Activated CD4-positive, alpha-beta memory T cell treated with anti-CD3 and anti-CD28 coated beads for 36 hours (primary cell): Measurements from ENCODE around the gene LAS1L. TPM values are rescaled to one million over a fixed set of nuclear protein-coding genes. Genes with fewer than 3 reads are reported as not detected.
A peak's percentile ranks its signal among the peaks of the same experiment; 100 is the strongest.
"Not testable (repeated sequence)": the region's sequence is repeated elsewhere in the genome, so short reads cannot be mapped to it uniquely, and the experiment has no call there.

Experiments
- CTCF ChIA-PET: fragments of 350-600 bp; sonication (Branson Sonifier 250); formaldehyde crosslinking; loops from one replicate; lab custom pipeline; 2021; ENCODE audit warnings: antibody characterized with exemption, inconsistent platforms; lab: Charles Lee
- POLR2A ChIA-PET: fragments of 350-600 bp; sonication (Branson Sonifier 250); formaldehyde crosslinking; loops from one replicate; lab custom pipeline; 2021; ENCODE audit warnings: antibody characterized with exemption; lab: Charles Lee
- DNase-seq: peaks from one replicate; pipeline ENCODE4 v3.0.0-alpha.2; 2020
- H3K27ac Mint-ChIP-seq: one replicate; pipeline ENCODE4 v1.8.0; 2021; ENCODE audit warnings: mixed read lengths
- H3K27me3 Mint-ChIP-seq: one replicate; pipeline ENCODE4 v1.8.0; 2021; ENCODE audit warnings: mixed read lengths
- H3K36me3 Mint-ChIP-seq: one replicate; pipeline ENCODE4 v1.8.0; 2021; ENCODE audit warnings: mixed read lengths
- H3K4me1 Mint-ChIP-seq: one replicate; pipeline ENCODE4 v1.8.0; 2021; ENCODE audit warnings: low read depth, mixed read lengths
- H3K4me3 Mint-ChIP-seq: one replicate; pipeline ENCODE4 v1.8.0; 2021; ENCODE audit warnings: mild to moderate bottlenecking, mixed read lengths
- H3K9me3 Mint-ChIP-seq: one replicate; pipeline ENCODE4 v1.8.0; 2021; ENCODE audit warnings: mixed read lengths
- intact Hi-C: fragments of 100-400 bp; cut with micrococcal nuclease; formaldehyde crosslinking; loops from one replicate; pipeline ENCODE4 v1.15.1; 2023
- total RNA-seq, 2 experiments: library from RNA; stranded (reverse); gene quantifications; one replicate each; pipeline ENCODE4 v1.2.3, GENCODE V29; 2021

Gene LAS1L
- total RNA-seq: 10 to 100 TPM; 56.7 to 57.9 TPM

GRCh38 chrX:65534450-65535292 lies at the start of gene LAS1L:
Gene LAS1L, minus strand, starts transcription at chrX:65534787. Its CDS starts 72 bp downstream, at chrX:65534715.
- ChIA-PET CTCF (no interaction called here), POLR2A (interaction anchor here (1.0 kb wide), 3 partner anchors 8 to 132 kb away, joined by 3 read pairs; no protein-coding TSS in a partner anchor)
- peak; percentile 95 for DNase-seq
- peaks cover 14% of the 10 kb centered on the region for H3K36me3 Mint-ChIP-seq
- intact Hi-C loops: loop anchor here (1.0 to 10.0 kb wide), 3 partner anchors 500 to 1140 kb away; partner anchors contain the start of genes MTMR8, ZC3H12B and ZC4H2
- peak within 1 kb of the TSS; percentile 88 for H3K27ac Mint-ChIP-seq
- H3K4me1 Mint-ChIP-seq: peaks cover 15% of the 10 kb centered on the region
- H3K9me3 Mint-ChIP-seq: no peaks in the 10 kb centered on the region
- H3K4me3 Mint-ChIP-seq: peak within 1 kb of the TSS; percentile 95
- no peaks in the 10 kb centered on the region for H3K27me3 Mint-ChIP-seq

- intact Hi-C loops: loop anchor here (1.0 to 5.0 kb wide), 3 partner anchors 404 to 1145 kb away; no protein-coding TSS in a partner anchor
- no peak for DNase-seq
- no peaks in the 10 kb centered on the region for H3K36me3 Mint-ChIP-seq
- peaks cover 3% of the 10 kb centered on the region for H3K4me1 Mint-ChIP-seq
- H3K27me3 Mint-ChIP-seq: no peaks in the 10 kb centered on the region
- CTCF ChIA-PET: interaction anchor here (0.6 to 2.2 kb wide), 6 partner anchors 404 to 1149 kb away, joined by 3 to 14 read pairs (median 10); no protein-coding TSS in a partner anchor
- POLR2A ChIA-PET: no interaction called here
- no peak overlapping the region for H3K27ac Mint-ChIP-seq
- H3K4me3 Mint-ChIP-seq: no peak overlapping the region
- no peaks in the 10 kb centered on the region for H3K9me3 Mint-ChIP-seq
Measured at GRCh38 chrX:65582450-65583082, 48.0 kb upstream of the LAS1L start.

- Mint-ChIP-seq H3K4me3 (no peak overlapping the region), H3K4me1 (peaks cover 3% of the 10 kb centered on the region), H3K36me3 (no peaks in the 10 kb centered on the region), H3K27ac (no peak overlapping the region), H3K9me3 (no peaks in the 10 kb centered on the region), H3K27me3 (no peaks in the 10 kb centered on the region)
- ChIA-PET POLR2A (no interaction called here), CTCF (interaction anchor here (0.5 to 2.2 kb wide), 12 partner anchors 103 to 1150 kb away, joined by 3 to 14 read pairs (median 4); no protein-coding TSS in a partner anchor)
- intact Hi-C loops: loop anchor here (1.0 to 5.0 kb wide), 3 partner anchors 405 to 1146 kb away; no protein-coding TSS in a partner anchor
- DNase-seq: peak; percentile 63
Measured at GRCh38 chrX:65581661-65582339, 47.2 kb upstream of the LAS1L start.

GRCh38 chrX:65578346-65578745 lies 43.8 kb upstream of the LAS1L start:
- no peak for DNase-seq
- ChIA-PET POLR2A (no interaction called here), CTCF (no interaction called here)
- intact Hi-C loops: no loop called here
- H3K4me1 Mint-ChIP-seq: peaks cover 3% of the 10 kb centered on the region
- H3K27me3 Mint-ChIP-seq: no peaks in the 10 kb centered on the region
- H3K4me3 Mint-ChIP-seq: no peak overlapping the region
- H3K9me3 Mint-ChIP-seq: no peaks in the 10 kb centered on the region
- H3K36me3 Mint-ChIP-seq: no peaks in the 10 kb centered on the region
- H3K27ac Mint-ChIP-seq: no peak overlapping the region

- ChIA-PET POLR2A (no interaction called here), CTCF (no interaction called here)
- no peaks in the 10 kb centered on the region for H3K4me1 Mint-ChIP-seq
- DNase-seq: no peak
- H3K27me3 Mint-ChIP-seq: no peaks in the 10 kb centered on the region
- H3K27ac Mint-ChIP-seq: no peak overlapping the region
- no peaks in the 10 kb centered on the region for H3K36me3 Mint-ChIP-seq
- H3K9me3 Mint-ChIP-seq: no peaks in the 10 kb centered on the region
- no peak overlapping the region for H3K4me3 Mint-ChIP-seq
- intact Hi-C loops: no loop called here
Measured at GRCh38 chrX:65576160-65576559, 41.6 kb upstream of the LAS1L start.

GRCh38 chrX:65575022-65575421 lies 40.4 kb upstream of the LAS1L start:
- H3K4me3 Mint-ChIP-seq: no peak overlapping the region
- CTCF ChIA-PET: no interaction called here
- no peak for DNase-seq
- intact Hi-C loops: no loop called here
- POLR2A ChIA-PET: no interaction called here
- H3K9me3 Mint-ChIP-seq: no peaks in the 10 kb centered on the region
- H3K27me3 Mint-ChIP-seq: no peaks in the 10 kb centered on the region
- no peaks in the 10 kb centered on the region for H3K4me1 Mint-ChIP-seq
- no peak overlapping the region for H3K27ac Mint-ChIP-seq
- H3K36me3 Mint-ChIP-seq: no peaks in the 10 kb centered on the region

- intact Hi-C loops: no loop called here
- DNase-seq: no peak
- no peaks in the 10 kb centered on the region for H3K36me3 Mint-ChIP-seq
- H3K27ac Mint-ChIP-seq: no peak overlapping the region
- ChIA-PET CTCF (no interaction called here), POLR2A (no interaction called here)
- H3K4me1 Mint-ChIP-seq: no peaks in the 10 kb centered on the region
- no peaks in the 10 kb centered on the region for H3K9me3 Mint-ChIP-seq
- H3K4me3 Mint-ChIP-seq: no peak overlapping the region
- no peaks in the 10 kb centered on the region for H3K27me3 Mint-ChIP-seq
Measured at GRCh38 chrX:65574356-65574755, 39.8 kb upstream of the LAS1L start.

GRCh38 chrX:65572971-65573370 lies 38.4 kb upstream of the LAS1L start:
- H3K27ac Mint-ChIP-seq: no peak overlapping the region
- H3K9me3 Mint-ChIP-seq: no peaks in the 10 kb centered on the region
- intact Hi-C loops: no loop called here
- H3K36me3 Mint-ChIP-seq: no peaks in the 10 kb centered on the region
- no peaks in the 10 kb centered on the region for H3K4me1 Mint-ChIP-seq
- CTCF ChIA-PET: no interaction called here
- H3K27me3 Mint-ChIP-seq: no peaks in the 10 kb centered on the region
- no peak for DNase-seq
- POLR2A ChIA-PET: no interaction called here
- no peak overlapping the region for H3K4me3 Mint-ChIP-seq

- H3K27me3 Mint-ChIP-seq, intact Hi-C loops, DNase-seq, H3K36me3 Mint-ChIP-seq, H3K9me3 Mint-ChIP-seq, H3K4me3 Mint-ChIP-seq, POLR2A ChIA-PET, H3K4me1 Mint-ChIP-seq, CTCF ChIA-PET, H3K27ac Mint-ChIP-seq: not testable (repeated sequence)
Measured at GRCh38 chrX:65562850-65563249, 28.3 kb upstream of the LAS1L start.

- Mint-ChIP-seq H3K4me3 (no peak overlapping the region), H3K9me3 (peaks cover 2% of the 10 kb centered on the region), H3K4me1 (no peaks in the 10 kb centered on the region), H3K36me3 (no peaks in the 10 kb centered on the region), H3K27ac (no peak overlapping the region), H3K27me3 (no peaks in the 10 kb centered on the region)
- no peak for DNase-seq
- CTCF ChIA-PET: no interaction called here
- POLR2A ChIA-PET: no interaction called here
- intact Hi-C loops: no loop called here
Measured at GRCh38 chrX:65551489-65552339, 17.1 kb upstream of the LAS1L start.

- Mint-ChIP-seq H3K27me3 (no peaks in the 10 kb centered on the region), H3K4me3 (no peak overlapping the region), H3K4me1 (no peaks in the 10 kb centered on the region), H3K27ac (no peak overlapping the region), H3K9me3 (peaks cover 2% of the 10 kb centered on the region), H3K36me3 (no peaks in the 10 kb centered on the region)
- ChIA-PET CTCF (no interaction called here), POLR2A (no interaction called here)
- no peak for DNase-seq
- intact Hi-C loops: no loop called here
Measured at GRCh38 chrX:65551086-65551485, 16.5 kb upstream of the LAS1L start.
